Peyer's patch (tissue), 4 donors: ENCODE results near the gene HIPK3. TPM values are rescaled to one million over a fixed set of nuclear protein-coding genes. Genes with fewer than 3 reads are reported as not detected.

Experiments used
- DNase-seq, 3 donors: peaks; one replicate each; pipeline ENCODE4 v3.0.0-alpha.2; 2017 to 2019
- H3K27ac ChIP-seq, 4 donors: fragments of 200-600 bp; sonication (generic); one replicate each; pipeline ENCODE4 v1.5.1; 2016 to 2019
- H3K27me3 ChIP-seq, 2 donors: fragments of 200-600 bp; sonication (generic); one replicate each; pipeline ENCODE4 v1.5.1; 2019
- H3K36me3 ChIP-seq, 3 donors: fragments of 200-600 bp; sonication (generic); one replicate each; pipeline ENCODE4 v1.5.1; 2016 to 2019
- H3K4me1 ChIP-seq, 4 donors: fragments of 200-600 bp; sonication (generic); one replicate each; pipeline ENCODE4 v1.5.1; 2016 to 2019
- H3K4me3 ChIP-seq, 4 donors: fragments of 200-600 bp; sonication (generic); 1 replicate in 3 of 4; 2 replicates in 1 of 4; pipeline ENCODE4 v1.5.1; 2016 to 2019; ENCODE audit warnings: mild to moderate bottlenecking in 1 of 4
- H3K9me3 ChIP-seq, 4 donors: fragments of 200-600 bp; sonication (generic); one replicate each; pipeline ENCODE4 v1.5.1; 2016 to 2019; ENCODE audit warnings: mild to moderate bottlenecking in 1 of 4
- CTCF ChIP-seq, 6 experiments: fragments of 450-650 bp in 4 of 6; fragments of 200-600 bp in 2 of 6; sonication (generic) in 1 of 6; IDR thresholded peaks; one replicate each; pipeline ENCODE4 v1.5.1; 2017 to 2019; ENCODE audit warnings: antibody characterized with exemption in 6 of 6, mild to moderate bottlenecking in 3 of 6, moderate library complexity in 1 of 6
- POLR2A ChIP-seq, 2 donors: fragments of 450-650 bp; IDR thresholded peaks; one replicate each; pipeline ENCODE4 v1.5.1; 2017; ENCODE audit warnings: antibody characterized with exemption in 2 of 2, mild to moderate bottlenecking in 2 of 2, moderate library complexity in 2 of 2
- total RNA-seq, 4 donors: library from RNA; depleted of rRNA; stranded (reverse); fragments of >200 nt; gene quantifications; one replicate each; pipeline ENCODE4 v1.1.0, GENCODE V29; 2016

HIPK3 gene
- total RNA-seq, 4 donors from 2014 or later, result 87.8 to 123 (median 97.8) TPM

GRCh38 chr11:33262011-33262645, 4.9 kb downstream of the HIPK3 start:
- no peaks in the 10 kb centered on the region for H3K9me3 ChIP-seq
- no peak overlapping the region for H3K4me3 ChIP-seq
- H3K27me3 ChIP-seq, result no peaks in the 10 kb centered on the region
- peak overlapping the region in 1 of 4 donors; percentile 12 for H3K27ac ChIP-seq
- no peak for DNase-seq
- H3K4me1 ChIP-seq, result peaks cover 0 to 40% (median 2%) of the 10 kb centered on the region in 4 donors
- no peaks in the 10 kb centered on the region for H3K36me3 ChIP-seq
- TF ChIP-seq CTCF (IDR thresholded peaks at IDR 0.05) (no peak), POLR2A (IDR thresholded peaks at IDR 0.05) (no peak)

- H3K4me1 ChIP-seq, result peaks cover 0 to 42% (median 2%) of the 10 kb centered on the region in 4 donors
- H3K27ac ChIP-seq, result no peak overlapping the region
- H3K4me3 ChIP-seq, result no peak overlapping the region
- H3K36me3 ChIP-seq, result no peaks in the 10 kb centered on the region
- no peak for TF ChIP-seq POLR2A (IDR thresholded peaks at IDR 0.05)
- TF ChIP-seq CTCF (IDR thresholded peaks at IDR 0.05), result no peak
- H3K27me3 ChIP-seq, result no peaks in the 10 kb centered on the region
- no peaks in the 10 kb centered on the region for H3K9me3 ChIP-seq
- no peak for DNase-seq
Measured at GRCh38 chr11:33263549-33263948, 6.4 kb downstream of the HIPK3 start.

GRCh38 chr11:33264926-33265325, 7.7 kb downstream of the HIPK3 start:
- Histone ChIP-seq H3K4me3 (no peak overlapping the region), H3K27ac (no peak overlapping the region), H3K9me3 (no peaks in the 10 kb centered on the region), H3K27me3 (no peaks in the 10 kb centered on the region), H3K4me1 (peaks cover 0 to 47% (median 2%) of the 10 kb centered on the region in 4 donors), H3K36me3 (no peaks in the 10 kb centered on the region)
- TF ChIP-seq CTCF (IDR thresholded peaks at IDR 0.05) (no peak), POLR2A (IDR thresholded peaks at IDR 0.05) (no peak)
- DNase-seq, result no peak

- no peaks in the 10 kb centered on the region for H3K36me3 ChIP-seq
- TF ChIP-seq POLR2A (IDR thresholded peaks at IDR 0.05), result no peak
- TF ChIP-seq CTCF (IDR thresholded peaks at IDR 0.05), result no peak
- peaks cover 0 to 43% (median 0%) of the 10 kb centered on the region in 4 donors for H3K4me1 ChIP-seq
- H3K27me3 ChIP-seq, result no peaks in the 10 kb centered on the region
- no peak for DNase-seq
- H3K9me3 ChIP-seq, result no peaks in the 10 kb centered on the region
- no peak overlapping the region for H3K4me3 ChIP-seq
- no peak overlapping the region for H3K27ac ChIP-seq
Measured at GRCh38 chr11:33266393-33267215, 9.4 kb downstream of the HIPK3 start.

GRCh38 chr11:33268945-33269540, 11.9 kb downstream of the HIPK3 start:
- no peak for DNase-seq
- Histone ChIP-seq H3K27me3 (no peaks in the 10 kb centered on the region), H3K36me3 (no peaks in the 10 kb centered on the region), H3K27ac (peak overlapping the region in 1 of 4 donors; percentile 6), H3K4me3 (no peak overlapping the region), H3K9me3 (no peaks in the 10 kb centered on the region), H3K4me1 (peaks cover 0 to 38% (median 0%) of the 10 kb centered on the region in 4 donors)
- TF ChIP-seq POLR2A (IDR thresholded peaks at IDR 0.05) (no peak), CTCF (IDR thresholded peaks at IDR 0.05) (no peak)
